Measurements from ENCODE around the gene SMIM31. TPM values are rescaled to one million over a fixed set of nuclear protein-coding genes. Genes with fewer than 3 reads are reported as not detected.

SMIM31 gene
- total and polyA plus RNA-seq, 9 of the 15 experiments (the other 6 are each of a cell fraction or from before 2014, with no cell fraction given), result not detected

DNA sequence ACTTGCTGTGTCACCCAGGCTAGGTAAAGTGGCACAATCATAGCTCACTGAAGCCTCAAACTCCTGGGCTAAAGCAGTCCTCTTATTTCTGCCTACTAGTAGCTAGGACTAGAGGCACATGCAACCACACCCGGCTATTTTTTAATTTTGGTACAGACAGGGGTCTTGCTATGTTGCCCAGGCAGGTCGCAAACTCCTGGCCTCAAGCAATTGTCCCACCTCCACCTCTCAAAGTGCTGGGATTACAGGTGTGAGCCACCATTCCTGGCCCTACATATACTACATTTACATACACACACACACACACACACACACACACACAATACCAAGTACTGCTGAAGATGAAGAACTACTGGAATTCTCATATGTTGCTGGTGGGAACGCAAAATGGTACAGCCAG lies 26.9 kb downstream of the SMIM31 start (continued):
- TF ChIP-seq, protein P1, sequence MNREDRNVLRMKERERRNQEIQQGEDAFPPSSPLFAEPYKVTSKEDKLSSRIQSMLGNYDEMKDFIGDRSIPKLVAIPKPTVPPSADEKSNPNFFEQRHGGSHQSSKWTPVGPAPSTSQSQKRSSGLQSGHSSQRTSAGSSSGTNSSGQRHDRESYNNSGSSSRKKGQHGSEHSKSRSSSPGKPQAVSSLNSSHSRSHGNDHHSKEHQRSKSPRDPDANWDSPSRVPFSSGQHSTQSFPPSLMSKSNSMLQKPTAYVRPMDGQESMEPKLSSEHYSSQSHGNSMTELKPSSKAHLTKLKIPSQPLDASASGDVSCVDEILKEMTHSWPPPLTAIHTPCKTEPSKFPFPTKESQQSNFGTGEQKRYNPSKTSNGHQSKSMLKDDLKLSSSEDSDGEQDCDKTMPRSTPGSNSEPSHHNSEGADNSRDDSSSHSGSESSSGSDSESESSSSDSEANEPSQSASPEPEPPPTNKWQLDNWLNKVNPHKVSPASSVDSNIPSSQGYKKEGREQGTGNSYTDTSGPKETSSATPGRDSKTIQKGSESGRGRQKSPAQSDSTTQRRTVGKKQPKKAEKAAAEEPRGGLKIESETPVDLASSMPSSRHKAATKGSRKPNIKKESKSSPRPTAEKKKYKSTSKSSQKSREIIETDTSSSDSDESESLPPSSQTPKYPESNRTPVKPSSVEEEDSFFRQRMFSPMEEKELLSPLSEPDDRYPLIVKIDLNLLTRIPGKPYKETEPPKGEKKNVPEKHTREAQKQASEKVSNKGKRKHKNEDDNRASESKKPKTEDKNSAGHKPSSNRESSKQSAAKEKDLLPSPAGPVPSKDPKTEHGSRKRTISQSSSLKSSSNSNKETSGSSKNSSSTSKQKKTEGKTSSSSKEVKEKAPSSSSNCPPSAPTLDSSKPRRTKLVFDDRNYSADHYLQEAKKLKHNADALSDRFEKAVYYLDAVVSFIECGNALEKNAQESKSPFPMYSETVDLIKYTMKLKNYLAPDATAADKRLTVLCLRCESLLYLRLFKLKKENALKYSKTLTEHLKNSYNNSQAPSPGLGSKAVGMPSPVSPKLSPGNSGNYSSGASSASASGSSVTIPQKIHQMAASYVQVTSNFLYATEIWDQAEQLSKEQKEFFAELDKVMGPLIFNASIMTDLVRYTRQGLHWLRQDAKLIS (CRISPR knock-in tag; IDR thresholded peaks at IDR 0.05), result no peak
- TF ChIP-seq SLC30A9 (CRISPR knock-in tag; IDR thresholded peaks at IDR 0.05) (no peak), ZNF140 (CRISPR knock-in tag; IDR thresholded peaks at IDR 0.05) (no peak), ZNF175 (CRISPR knock-in tag; IDR thresholded peaks at IDR 0.05; ENCODE audit: low read depth) (no peak), SMAD4 (CRISPR knock-in tag; conservative IDR thresholded peaks at IDR 0.05) (no peak), ZNF197 (CRISPR knock-in tag; IDR thresholded peaks at IDR 0.05; ENCODE audit: low read depth) (no peak), PHB2 (IDR thresholded peaks at IDR 0.05; ENCODE audit: low read depth) (no peak), SP1 (CRISPR knock-in tag; IDR thresholded peaks at IDR 0.05) (no peak), YY1 (IDR thresholded peaks at IDR 0.05; ENCODE audit: borderline replicate concordance in 1 of 3, control insufficient read depth in 1 of 3, extremely low read depth in 1 of 3, insufficient read depth in 3 of 3, insufficient read length in 1 of 3, insufficient replicate concordance in 2 of 3, low read depth in 1 of 3, low read length in 2 of 3) (no peak), RBM17 (IDR thresholded peaks at IDR 0.05; ENCODE audit: borderline replicate concordance, low read depth, low read length) (no peak), SREBF2 (CRISPR knock-in tag; IDR thresholded peaks at IDR 0.05) (no peak)
- TF ChIP-seq, protein P2, sequence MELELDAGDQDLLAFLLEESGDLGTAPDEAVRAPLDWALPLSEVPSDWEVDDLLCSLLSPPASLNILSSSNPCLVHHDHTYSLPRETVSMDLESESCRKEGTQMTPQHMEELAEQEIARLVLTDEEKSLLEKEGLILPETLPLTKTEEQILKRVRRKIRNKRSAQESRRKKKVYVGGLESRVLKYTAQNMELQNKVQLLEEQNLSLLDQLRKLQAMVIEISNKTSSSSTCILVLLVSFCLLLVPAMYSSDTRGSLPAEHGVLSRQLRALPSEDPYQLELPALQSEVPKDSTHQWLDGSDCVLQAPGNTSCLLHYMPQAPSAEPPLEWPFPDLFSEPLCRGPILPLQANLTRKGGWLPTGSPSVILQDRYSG (tag; conservative IDR thresholded peaks at IDR 0.05; ENCODE audit: low read depth), result no peak
